SU-DHL-6 (cell line): ENCODE results near the gene OR9A2.

ENCODE experiments used
- H2AFZ ChIP-seq: fragments of 200-600 bp; sonication (generic); 2 replicates; pipeline ENCODE4 v1.6.1; 2014; ENCODE audit warnings: low read depth, mild to moderate bottlenecking, moderate library complexity, mixed read lengths, antibody characterized with exemption, low read length; ENCODE audit not compliant: severe bottlenecking
- H3F3A ChIP-seq: fragments of 200-600 bp; shearing (Covaris generic); 2 replicates; pipeline ENCODE4 v1.6.0; 2016; ENCODE audit warnings: antibody characterized with exemption, mild to moderate bottlenecking; ENCODE audit not compliant: insufficient read depth
- H3K27ac ChIP-seq: fragments of 200-600 bp; sonication (generic); 2 replicates; pipeline ENCODE4 v1.5.1; 2016; ENCODE audit warnings: low read depth, mild to moderate bottlenecking, low read length, moderate library complexity, mixed read lengths
- H3K27me3 ChIP-seq: fragments of 200-600 bp; sonication (generic), shearing (Covaris generic); 2 replicates; pipeline ENCODE4 v1.6.0; 2014; ENCODE audit warnings: mild to moderate bottlenecking, low read length
- H3K36me3 ChIP-seq: fragments of 200-600 bp; sonication (generic); 2 replicates; pipeline ENCODE4 v1.6.1; 2014; ENCODE audit warnings: mild to moderate bottlenecking, low read length, mixed read lengths
- H3K4me2 ChIP-seq: fragments of 300-600, 200-600 bp; shearing (Covaris generic), sonication (generic); 2 replicates; pipeline ENCODE4 v1.6.0; 2014; ENCODE audit warnings: low read length, low read depth, mild to moderate bottlenecking; ENCODE audit not compliant: poor library complexity, severe bottlenecking
- H3K4me3 ChIP-seq: fragments of 200-600 bp; sonication (generic); 2 replicates; pipeline ENCODE4 v1.5.1; 2014; ENCODE audit warnings: antibody characterized with exemption, low read length, mild to moderate bottlenecking, mixed read lengths; ENCODE audit not compliant: insufficient read depth, poor library complexity, severe bottlenecking
- H3K79me2 ChIP-seq: fragments of 200-600 bp; sonication (generic); 2 replicates; pipeline ENCODE4 v1.6.1; 2014; ENCODE audit warnings: mild to moderate bottlenecking, low read length, moderate library complexity; ENCODE audit not compliant: insufficient read depth
- H3K9ac ChIP-seq: fragments of 200-600 bp; sonication (generic); 2 replicates; pipeline ENCODE4 v1.7.0; 2014; ENCODE audit warnings: mild to moderate bottlenecking, low read length
- H3K9me2 ChIP-seq: fragments of 200-600 bp; sonication (generic); replicated peaks from 2 replicates; pipeline ENCODE4 v1.6.1; 2014; ENCODE audit warnings: low read length; ENCODE audit not compliant: insufficient read depth
- H3K9me3 ChIP-seq: fragments of 200-600 bp; sonication (generic); 2 replicates; pipeline ENCODE4 v1.6.1; 2014; ENCODE audit warnings: low read length, mixed read lengths; ENCODE audit not compliant: insufficient read depth
- H4K20me1 ChIP-seq: fragments of 200-600 bp; sonication (generic); 2 replicates; pipeline ENCODE4 v1.6.1; 2014; ENCODE audit warnings: low read depth, mild to moderate bottlenecking, antibody characterized with exemption, low read length, moderate library complexity, mixed read lengths
- CTCF ChIP-seq: fragments of 200-600 bp; sonication (generic); IDR thresholded peaks from one replicate; pipeline ENCODE4 v1.5.1; 2017; ENCODE audit warnings: antibody characterized with exemption, mild to moderate bottlenecking, low read length, moderate library complexity; ENCODE audit not compliant: insufficient read depth, poor library complexity, severe bottlenecking
- EZH2phosphoT487 ChIP-seq: fragments of 200-600 bp; sonication (generic), shearing (Covaris generic); conservative IDR thresholded peaks from 2 replicates; pipeline ENCODE4 v1.6.1; 2018; ENCODE audit warnings: mild to moderate bottlenecking, antibody characterized with exemption, low read length, moderate library complexity, mixed read lengths

OR9A2 gene

GRCh38 chr7:143069912-143070500, 43.1 kb upstream of the OR9A2 start:
- Histone ChIP-seq H3K36me3 (no peaks in the 10 kb centered on the region), H3K27ac (no peak overlapping the region), H3K79me2 (no peaks in the 10 kb centered on the region), H3K9me3 (no peaks in the 10 kb centered on the region), H3K4me2 (no peak overlapping the region), H3K9ac (no peak overlapping the region), H3K4me3 (no peak overlapping the region), H2AFZ (no peak overlapping the region), H4K20me1 (no peaks in the 10 kb centered on the region), H3K9me2 (no peaks in the 10 kb centered on the region), H3F3A (no peaks in the 10 kb centered on the region), H3K27me3 (no peaks in the 10 kb centered on the region)
- TF ChIP-seq CTCF (no peak), EZH2phosphoT487 (no peak)

- Histone ChIP-seq H4K20me1 (no peaks in the 10 kb centered on the region), H3K79me2 (no peaks in the 10 kb centered on the region), H3K36me3 (no peaks in the 10 kb centered on the region), H3K9me3 (no peaks in the 10 kb centered on the region), H3K27ac (no peak overlapping the region), H3K4me3 (no peak overlapping the region), H3K9me2 (no peaks in the 10 kb centered on the region), H2AFZ (no peak overlapping the region), H3K4me2 (no peak overlapping the region), H3K27me3 (no peaks in the 10 kb centered on the region), H3F3A (no peaks in the 10 kb centered on the region), H3K9ac (no peak overlapping the region)
- TF ChIP-seq EZH2phosphoT487 (no peak), CTCF (no peak)
Observed at GRCh38 chr7:143068446-143068845, 41.5 kb upstream of the OR9A2 start.

- Histone ChIP-seq H2AFZ (no peak overlapping the region), H3K4me3 (no peak overlapping the region), H3K79me2 (no peaks in the 10 kb centered on the region), H3K9me2 (no peaks in the 10 kb centered on the region), H3K4me2 (no peak overlapping the region), H3K27ac (no peak overlapping the region), H3K36me3 (no peaks in the 10 kb centered on the region), H3K9me3 (no peaks in the 10 kb centered on the region), H3K9ac (no peak overlapping the region), H3K27me3 (no peaks in the 10 kb centered on the region), H3F3A (no peaks in the 10 kb centered on the region), H4K20me1 (no peaks in the 10 kb centered on the region)
- TF ChIP-seq CTCF: no peak
- TF ChIP-seq EZH2phosphoT487: no peak
Observed at GRCh38 chr7:143063741-143064140, 36.8 kb upstream of the OR9A2 start.
